Fibroblast of lung (primary cell): Measurements from ENCODE around the gene MMP14.

Experiments used
- CTCF ChIP-seq, 2 donors: IDR thresholded peaks in 1 of 2; conservative IDR thresholded peaks in 1 of 2; 1 replicate in 1 of 2; 2 replicates in 1 of 2; pipeline ENCODE4 v1.5.1; 2011 to 2012; ENCODE audit warnings: low read length in 2 of 2, control low read depth in 1 of 2, inconsistent platforms in 1 of 2, low read depth in 1 of 2, mild to moderate bottlenecking in 1 of 2
- EZH2 ChIP-seq: IDR thresholded peaks from 2 replicates; pipeline ENCODE4 v1.5.1; 2012; ENCODE audit warnings: low read length, control low read depth, mild to moderate bottlenecking; ENCODE audit errors: missing control alignments

GRCh38 chr14:22800346-22800745 lies 36.0 kb upstream of the MMP14 start:
- TF ChIP-seq CTCF (conservative IDR thresholded peaks at IDR 0.05 in 1 of 2, IDR thresholded peaks at IDR 0.05 in 1 of 2; ENCODE audit: low read depth in 1 of 2, low read length in 2 of 2) (no peak), EZH2 (no peak)
